A172 (cell line): ENCODE data around the gene NELFB. TPM values are rescaled to one million over a fixed set of nuclear protein-coding genes. Genes with fewer than 3 reads are reported as not detected.

ENCODE experiments used
- DNase-seq: peaks from one replicate; pipeline ENCODE4 v3.0.0-alpha.2; 2015; ENCODE audit warnings: low spot score
- total RNA-seq: library from RNA; depleted of rRNA; stranded (reverse); fragments of >200 nt; shearing (Covaris generic); gene quantifications from 2 replicates; pipeline ENCODE4 v1.2.3, GENCODE V29; 2014; rRNA removed

The NELFB gene
- 104 and 116 TPM in 2 replicates for total RNA-seq

GRCh38 chr9:137254624-137255447, at the start of gene NELFB:
Gene NELFB (plus strand): TSS chr9:137255327.
- DNase-seq: peak; percentile 84

DNA sequence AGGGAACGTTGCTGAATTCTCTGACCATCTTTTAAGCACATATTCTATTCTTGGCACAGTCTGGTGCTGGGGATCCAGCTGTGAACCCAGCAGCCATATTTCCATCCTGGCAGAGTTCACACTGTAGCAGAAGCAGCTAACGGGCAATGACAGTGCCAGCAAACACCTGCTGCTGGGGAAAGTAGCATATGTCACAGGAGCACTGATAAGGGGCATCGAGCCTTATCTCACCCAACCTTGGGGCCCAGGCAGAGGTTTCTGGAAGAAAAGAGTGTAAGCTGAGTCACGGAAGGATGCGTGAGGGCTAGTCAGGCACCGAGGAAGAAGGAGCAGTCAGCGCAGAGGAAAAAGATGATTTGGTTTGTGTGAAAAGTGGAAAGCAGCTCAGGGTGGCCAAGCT, 48.5 kb upstream of the NELFB start:
- no peak for DNase-seq

- no peak for DNase-seq
Observed at GRCh38 chr9:137211532-137211931, 43.6 kb upstream of the NELFB start.

DNA sequence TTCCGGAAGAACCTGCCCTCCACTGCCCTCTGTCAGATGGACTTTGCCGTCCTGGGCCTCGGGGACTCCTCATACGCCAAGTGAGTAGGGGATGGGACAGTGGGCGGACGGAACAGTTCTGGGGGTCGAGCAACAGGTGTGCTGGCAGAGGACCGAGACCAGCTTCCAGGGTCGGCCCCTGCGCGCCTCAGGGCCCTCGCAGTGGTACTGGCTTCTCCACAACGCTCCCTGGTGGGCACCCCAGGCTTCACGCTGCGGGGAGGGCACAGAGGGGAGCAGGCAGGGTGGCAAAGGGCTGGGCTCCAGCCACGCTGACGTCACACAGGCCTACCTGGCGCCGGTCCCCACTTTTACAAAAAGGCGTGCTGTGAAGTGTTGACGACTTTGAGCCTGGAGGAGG, 42.6 kb upstream of the NELFB start:
- DNase-seq: no peak

GRCh38 chr9:137213160-137214060, 41.7 kb upstream of the NELFB start:
- DNase-seq: no peak

GRCh38 chr9:137214620-137215019, 40.5 kb upstream of the NELFB start:
- DNase-seq: no peak

DNA sequence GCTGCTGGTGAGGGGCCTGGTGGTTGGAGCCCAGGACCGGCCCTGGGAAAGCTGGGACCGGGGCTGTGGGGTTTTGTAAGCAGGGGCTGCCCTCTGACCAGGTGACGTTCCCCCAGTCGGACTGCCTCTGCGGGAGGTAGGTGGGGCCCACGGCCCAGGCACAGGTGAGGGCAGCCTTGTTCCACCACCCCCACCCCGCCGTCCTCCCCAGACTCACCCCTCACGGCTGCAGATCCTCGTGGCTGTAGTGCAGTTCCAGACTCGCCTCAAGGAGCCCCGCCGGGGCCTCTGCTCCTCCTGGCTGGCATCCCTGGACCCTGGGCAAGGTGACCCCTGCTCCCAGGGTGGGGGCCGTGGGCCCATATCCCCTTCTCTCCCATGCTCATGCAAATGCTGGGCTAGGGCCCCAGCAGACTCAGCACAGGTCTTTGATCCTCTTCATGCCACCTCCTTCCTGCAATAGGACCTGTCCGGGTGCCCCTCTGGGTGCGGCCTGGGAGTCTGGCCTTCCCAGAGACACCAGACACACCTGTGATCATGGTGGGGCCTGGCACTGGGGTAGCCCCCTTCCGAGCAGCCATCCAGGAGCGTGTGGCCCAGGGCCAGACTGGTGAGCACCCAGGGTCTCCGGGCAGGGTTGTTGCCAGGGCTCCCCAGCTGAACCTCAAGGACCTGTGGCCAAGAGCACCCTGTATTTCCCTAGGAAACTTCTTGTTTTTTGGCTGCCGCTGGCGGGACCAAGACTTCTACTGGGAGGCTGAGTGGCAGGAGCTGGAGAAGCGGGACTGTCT, 39.7 kb upstream of the NELFB start:
- DNase-seq: no peak

DNA sequence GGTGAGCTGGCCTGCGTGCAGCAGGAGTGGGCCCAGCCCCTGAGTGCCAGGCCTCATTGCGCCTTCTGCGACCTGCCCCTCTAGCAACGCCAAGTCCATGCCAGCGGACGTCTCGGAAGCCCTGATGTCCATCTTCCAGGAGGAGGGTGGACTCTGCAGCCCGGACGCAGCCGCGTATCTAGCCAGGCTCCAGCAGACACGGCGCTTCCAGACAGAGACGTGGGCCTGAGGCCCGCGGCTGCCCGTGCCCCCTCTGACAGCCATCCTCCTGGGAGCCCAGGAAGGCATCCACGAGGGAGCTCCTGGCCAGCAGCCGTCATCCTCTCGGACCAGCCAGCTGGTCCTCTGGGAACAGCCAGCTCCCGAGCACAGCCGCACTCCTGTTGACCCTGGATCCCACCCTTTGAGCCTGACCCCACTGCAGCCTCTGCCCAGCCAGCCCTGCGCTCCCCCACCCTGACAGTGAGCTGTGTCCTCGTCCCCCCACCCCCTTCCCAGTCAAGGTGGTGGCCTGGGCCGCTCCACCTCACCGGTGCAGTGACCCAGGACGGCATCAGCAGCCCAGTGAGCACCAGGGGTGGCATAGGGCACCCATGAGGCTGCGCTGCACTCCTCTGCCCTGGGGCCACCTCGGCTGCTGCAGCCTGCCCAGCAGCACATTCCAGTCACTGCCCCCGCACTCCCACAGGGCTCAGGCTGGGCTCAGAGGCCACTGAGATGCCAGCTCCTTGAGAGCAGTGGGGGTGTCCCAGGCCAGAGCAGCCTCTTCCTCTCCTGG, 38.8 kb upstream of the NELFB start:
- no peak for DNase-seq

DNA sequence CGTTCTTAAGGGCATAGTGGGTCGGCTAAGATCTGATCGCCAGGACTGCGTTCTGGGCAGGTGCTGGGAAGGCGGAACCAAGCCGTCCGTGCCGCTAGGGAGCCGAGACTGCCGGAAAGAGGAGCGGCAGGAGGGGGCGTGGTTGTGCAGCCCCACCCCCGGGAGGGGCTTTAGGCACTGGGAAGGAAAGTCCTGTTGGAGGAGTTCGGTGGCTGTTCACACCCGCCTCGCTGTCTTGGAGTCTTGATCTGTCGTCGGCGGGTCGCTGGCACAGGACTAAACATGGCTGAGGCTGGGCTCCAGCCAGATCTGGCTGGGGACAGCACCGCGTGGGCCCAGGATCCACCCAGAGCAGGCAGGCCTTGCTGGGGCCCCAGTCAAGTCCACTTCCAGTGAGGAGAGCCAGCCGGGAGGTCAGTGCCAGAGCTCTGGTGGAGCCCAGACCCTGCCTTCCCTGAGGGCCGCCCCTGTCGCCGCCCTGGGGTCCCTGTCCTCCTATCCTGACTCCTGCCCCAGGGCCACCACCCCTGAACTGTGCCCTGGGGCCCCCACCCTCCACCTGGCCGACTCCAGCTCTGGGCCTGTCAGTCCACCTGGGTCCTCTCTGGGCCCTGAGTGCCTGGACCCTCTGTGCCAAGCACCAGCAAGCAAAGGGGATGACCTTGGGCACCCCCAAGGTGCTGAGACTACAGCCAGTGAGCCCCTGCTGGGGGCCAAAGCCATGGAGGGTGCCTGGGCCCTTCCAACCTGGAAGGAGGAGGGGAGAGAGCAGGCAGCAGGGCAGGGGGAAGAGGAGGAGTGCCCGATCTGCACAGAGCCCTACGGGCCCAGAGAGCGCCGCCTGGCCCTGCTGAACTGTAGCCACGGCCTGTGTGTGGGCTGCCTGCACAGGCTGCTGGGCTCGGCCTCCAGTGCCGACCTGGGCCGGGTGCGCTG, 37.6 kb upstream of the NELFB start:
- no peak for DNase-seq

GRCh38 chr9:137218212-137218753, 36.8 kb upstream of the NELFB start:
- DNase-seq: no peak

GRCh38 chr9:137218754-137219271, 36.3 kb upstream of the NELFB start:
- peak; percentile 92 for DNase-seq

DNA sequence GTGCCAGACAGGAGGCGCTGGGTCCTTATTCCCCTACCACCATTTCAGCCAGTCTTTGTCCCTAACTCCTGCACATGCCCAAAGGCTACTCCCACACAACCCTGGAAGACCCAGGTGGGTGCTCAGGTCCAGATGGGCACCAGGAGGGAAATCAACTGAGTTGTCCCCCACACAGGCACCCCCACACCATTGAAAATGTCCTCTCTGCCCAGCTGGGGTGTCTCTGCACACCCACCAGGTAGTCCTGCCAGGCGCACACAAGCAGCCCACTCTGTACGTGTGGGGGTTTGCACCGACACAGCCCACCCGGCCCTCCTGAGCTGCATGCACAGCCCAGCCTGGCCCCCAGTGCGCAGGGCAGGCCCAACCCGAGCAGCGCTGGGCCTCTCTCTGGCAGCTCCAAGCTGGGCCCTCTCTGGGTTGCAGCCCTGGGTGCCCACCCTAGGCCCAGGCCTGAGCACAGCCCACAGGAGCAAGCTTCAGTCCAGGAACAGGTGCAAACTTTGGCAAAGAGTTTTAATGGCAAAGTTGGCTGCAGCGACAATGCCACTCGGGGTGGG, 35.3 kb upstream of the NELFB start:
- DNase-seq: no peak

- no peak for DNase-seq
Observed at GRCh38 chr9:137220317-137221094, 34.6 kb upstream of the NELFB start.

DNA sequence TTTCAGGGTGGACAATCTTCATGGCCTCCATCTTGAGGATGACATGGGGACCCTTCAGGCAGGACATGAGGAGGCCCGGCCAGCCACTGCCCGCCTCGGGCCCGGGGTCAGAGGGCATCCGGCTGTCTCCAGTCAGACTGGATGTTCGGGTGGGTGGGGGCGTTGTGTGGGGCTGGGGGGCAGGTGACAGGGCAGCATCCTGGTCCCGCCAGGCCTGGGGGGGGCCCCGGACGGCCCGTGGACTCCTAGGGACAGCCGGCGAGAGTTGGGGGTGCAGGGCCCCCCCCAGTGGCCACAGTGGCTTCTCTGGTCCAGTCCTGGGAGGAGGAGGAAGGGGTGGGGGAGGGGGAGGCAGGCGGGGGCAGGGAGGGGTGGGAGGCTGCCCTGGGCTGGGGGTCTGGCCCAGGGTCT, 34.0 kb upstream of the NELFB start:
- DNase-seq: no peak

DNA sequence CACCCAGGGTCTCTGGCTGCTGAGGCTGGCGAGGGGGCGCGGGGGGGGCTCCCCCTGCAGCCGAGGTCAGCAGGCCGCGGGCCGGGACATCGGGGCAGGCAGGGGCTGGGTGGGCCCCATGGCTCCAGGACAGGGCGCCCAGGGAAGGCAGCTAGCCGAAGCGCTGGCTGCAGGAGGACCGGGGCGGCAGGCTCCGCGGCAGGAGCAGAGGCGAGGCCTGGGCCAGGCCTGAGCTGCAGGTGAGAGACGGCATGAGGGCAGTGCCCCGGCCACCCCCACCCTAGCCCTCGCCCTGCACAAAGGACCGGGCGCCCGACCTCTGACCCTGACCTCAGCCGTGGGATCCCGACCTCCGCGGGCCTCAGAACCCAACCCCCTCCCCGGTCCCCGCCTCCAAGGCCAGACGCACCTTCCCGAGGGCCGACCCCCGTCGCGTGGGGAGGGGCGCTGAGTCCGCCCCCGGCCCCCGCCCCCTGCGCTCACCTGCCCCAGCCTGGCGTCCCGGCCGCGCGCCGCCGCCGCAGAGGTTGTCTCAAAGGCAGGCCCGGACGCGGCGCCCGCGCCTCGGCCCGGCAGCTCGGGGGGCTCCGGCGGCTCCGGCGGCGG, 33.5 kb upstream of the NELFB start:
- no peak for DNase-seq

GRCh38 chr9:137222190-137223077, 32.7 kb upstream of the NELFB start, which contains the start of gene RNF208:
Gene RNF208 (minus strand): TSS chr9:137222240. CDS start chr9:137221212, 1,028 bp downstream.
- no peak for DNase-seq
